ENCODE measurements around the gene PIP5K1B.

The PIP5K1B gene

DNA sequence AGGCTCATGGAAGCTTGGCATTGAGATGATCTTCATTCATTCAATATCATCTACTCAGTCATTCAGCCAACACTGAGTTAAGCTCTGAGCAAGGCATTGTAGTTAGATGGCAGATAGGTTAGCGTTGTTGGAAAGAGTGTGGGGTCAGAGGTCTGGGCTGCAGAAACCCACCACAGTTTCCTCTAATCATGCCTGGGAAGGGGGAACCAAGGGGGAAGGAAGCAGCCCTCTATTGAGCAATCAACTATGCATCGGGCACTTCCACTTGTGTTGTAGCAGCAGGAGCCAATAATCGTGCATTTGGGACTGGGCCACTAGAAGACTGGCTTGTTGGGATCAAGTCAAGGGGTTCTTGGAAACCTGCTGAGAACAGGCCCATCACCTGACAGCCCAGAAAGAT is 139.1 kb downstream of the PIP5K1B start:
- Histone ChIP-seq H3K4me3 (ENCODE audit: low read depth in 1 of 2, low read length in 2 of 2) (peak overlapping the region in 1 of 2 donors; percentile 17), H3K36me3 (ENCODE audit: control insufficient read depth in 1 of 2, insufficient read depth in 2 of 2, low read length in 2 of 2) (no peaks in the 10 kb centered on the region), H3K9me3 (ENCODE audit: control insufficient read depth in 1 of 2, low read length in 2 of 2) (no peaks in the 10 kb centered on the region), H3K4me1 (ENCODE audit: control insufficient read depth in 1 of 2, insufficient read depth in 2 of 2, low read length in 2 of 2) (peaks cover 0 to 4% of the 10 kb centered on the region in 2 donors), H3K27me3 (ENCODE audit: low read depth, low read length) (no peaks in the 10 kb centered on the region), H3K27ac (ENCODE audit: low read length) (no peak overlapping the region)

- Histone ChIP-seq H3K36me3 (ENCODE audit: control insufficient read depth in 1 of 2, insufficient read depth in 2 of 2, low read length in 2 of 2) (no peaks in the 10 kb centered on the region), H3K9me3 (ENCODE audit: control insufficient read depth in 1 of 2, low read length in 2 of 2) (no peaks in the 10 kb centered on the region), H3K27me3 (ENCODE audit: low read depth, low read length) (no peaks in the 10 kb centered on the region), H3K27ac (ENCODE audit: low read length) (no peak overlapping the region), H3K4me3 (ENCODE audit: low read depth in 1 of 2, low read length in 2 of 2) (peak overlapping the region in 1 of 2 donors; percentile 17), H3K4me1 (ENCODE audit: control insufficient read depth in 1 of 2, insufficient read depth in 2 of 2, low read length in 2 of 2) (peaks cover 0 to 4% of the 10 kb centered on the region in 2 donors)
These were observed 139.9 kb downstream of the PIP5K1B start for GRCh38 chr9:68844631-68845612.

- no peaks in the 10 kb centered on the region for H3K4me1 ChIP-seq (ENCODE audit: control insufficient read depth in 1 of 2, insufficient read depth in 2 of 2, low read length in 2 of 2)
- no peak overlapping the region for H3K4me3 ChIP-seq (ENCODE audit: low read depth in 1 of 2, low read length in 2 of 2)
- H3K27me3 ChIP-seq (ENCODE audit: low read depth, low read length), result no peaks in the 10 kb centered on the region
- H3K9me3 ChIP-seq (ENCODE audit: control insufficient read depth in 1 of 2, low read length in 2 of 2), result no peaks in the 10 kb centered on the region
- no peak overlapping the region for H3K27ac ChIP-seq (ENCODE audit: low read length)
- H3K36me3 ChIP-seq (ENCODE audit: control insufficient read depth in 1 of 2, insufficient read depth in 2 of 2, low read length in 2 of 2), result no peaks in the 10 kb centered on the region
These were observed 142.7 kb downstream of the PIP5K1B start for GRCh38 chr9:68847765-68848164.

DNA sequence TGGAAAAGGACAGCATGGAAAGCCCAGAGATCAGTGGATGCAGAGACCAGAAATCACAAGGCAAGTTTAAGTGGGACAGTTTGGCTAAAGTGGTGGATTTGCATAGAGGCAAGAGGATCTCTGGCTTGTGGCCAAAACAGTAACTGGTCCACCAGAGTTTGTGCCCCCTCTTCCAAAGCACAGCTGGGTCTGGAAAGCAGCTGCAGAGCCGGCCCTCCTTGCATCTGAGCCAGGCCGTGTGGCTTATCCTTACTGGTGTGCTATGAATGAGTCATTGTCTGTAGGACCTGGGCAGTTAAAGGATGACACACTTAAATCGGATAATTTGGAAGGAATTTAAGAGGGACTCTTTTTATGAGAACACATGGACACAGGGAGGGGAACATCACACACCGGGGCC is 146.6 kb downstream of the PIP5K1B start:
- H3K27ac ChIP-seq (ENCODE audit: low read length), result no peak overlapping the region
- H3K27me3 ChIP-seq (ENCODE audit: low read depth, low read length), result no peaks in the 10 kb centered on the region
- H3K36me3 ChIP-seq (ENCODE audit: control insufficient read depth in 1 of 2, insufficient read depth in 2 of 2, low read length in 2 of 2), result no peaks in the 10 kb centered on the region
- no peak overlapping the region for H3K4me3 ChIP-seq (ENCODE audit: low read depth in 1 of 2, low read length in 2 of 2)
- H3K4me1 ChIP-seq (ENCODE audit: control insufficient read depth in 1 of 2, insufficient read depth in 2 of 2, low read length in 2 of 2), result no peaks in the 10 kb centered on the region
- H3K9me3 ChIP-seq (ENCODE audit: control insufficient read depth in 1 of 2, low read length in 2 of 2), result no peaks in the 10 kb centered on the region

DNA sequence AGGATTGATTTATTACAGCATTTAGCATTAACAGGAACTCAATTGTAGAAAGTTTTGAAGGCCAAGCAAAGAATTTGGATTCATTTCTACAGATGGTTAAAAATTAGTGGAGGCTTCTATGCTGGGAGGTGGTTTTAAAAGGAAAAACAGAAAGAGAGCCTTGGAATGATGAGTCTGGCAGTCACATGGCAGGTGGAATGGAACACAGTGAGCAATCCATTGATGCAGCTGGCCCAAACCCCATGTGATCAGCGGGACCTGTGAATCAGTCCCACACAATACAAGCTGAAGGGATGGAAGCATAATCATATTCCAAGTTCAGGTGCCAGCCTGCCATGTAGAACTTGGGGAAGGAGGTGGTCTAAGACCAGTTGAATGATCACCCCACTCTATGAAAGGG is 147.9 kb downstream of the PIP5K1B start:
- Histone ChIP-seq H3K4me3 (ENCODE audit: low read depth in 1 of 2, low read length in 2 of 2) (no peak overlapping the region), H3K36me3 (ENCODE audit: control insufficient read depth in 1 of 2, insufficient read depth in 2 of 2, low read length in 2 of 2) (no peaks in the 10 kb centered on the region), H3K27ac (ENCODE audit: low read length) (no peak overlapping the region), H3K9me3 (ENCODE audit: control insufficient read depth in 1 of 2, low read length in 2 of 2) (no peaks in the 10 kb centered on the region), H3K4me1 (ENCODE audit: control insufficient read depth in 1 of 2, insufficient read depth in 2 of 2, low read length in 2 of 2) (no peaks in the 10 kb centered on the region), H3K27me3 (ENCODE audit: low read depth, low read length) (no peaks in the 10 kb centered on the region)

- H3K9me3 ChIP-seq (ENCODE audit: control insufficient read depth in 1 of 2, low read length in 2 of 2), result no peaks in the 10 kb centered on the region
- H3K27ac ChIP-seq (ENCODE audit: low read length), result no peak overlapping the region
- H3K4me1 ChIP-seq (ENCODE audit: control insufficient read depth in 1 of 2, insufficient read depth in 2 of 2, low read length in 2 of 2), result no peaks in the 10 kb centered on the region
- H3K36me3 ChIP-seq (ENCODE audit: control insufficient read depth in 1 of 2, insufficient read depth in 2 of 2, low read length in 2 of 2), result no peaks in the 10 kb centered on the region
- no peaks in the 10 kb centered on the region for H3K27me3 ChIP-seq (ENCODE audit: low read depth, low read length)
- H3K4me3 ChIP-seq (ENCODE audit: low read depth in 1 of 2, low read length in 2 of 2), result no peak overlapping the region
These were observed 154.3 kb downstream of the PIP5K1B start for GRCh38 chr9:68859347-68859746.

DNA sequence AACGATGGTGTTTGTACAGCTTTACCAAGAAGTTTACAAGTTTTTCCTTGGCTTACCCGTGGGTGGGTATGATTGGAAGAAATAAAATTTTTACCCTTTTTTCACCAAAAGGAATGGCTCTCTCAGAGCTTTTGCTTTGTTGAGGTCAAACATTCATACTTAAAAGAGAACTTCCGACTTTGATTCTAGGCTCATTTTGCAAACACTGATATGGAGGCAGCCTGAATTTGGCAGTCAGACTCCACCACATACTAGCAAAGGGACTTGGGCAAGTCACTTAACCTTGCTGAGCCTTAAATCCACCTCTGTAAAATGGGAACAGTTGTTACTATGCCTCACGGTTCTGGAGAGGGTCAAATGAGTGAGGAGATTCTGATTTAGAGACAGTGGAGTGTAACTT is 155.4 kb downstream of the PIP5K1B start:
- Histone ChIP-seq H3K4me3 (ENCODE audit: low read depth in 1 of 2, low read length in 2 of 2) (no peak overlapping the region), H3K27ac (ENCODE audit: low read length) (no peak overlapping the region), H3K9me3 (ENCODE audit: control insufficient read depth in 1 of 2, low read length in 2 of 2) (no peaks in the 10 kb centered on the region), H3K27me3 (ENCODE audit: low read depth, low read length) (no peaks in the 10 kb centered on the region), H3K4me1 (ENCODE audit: control insufficient read depth in 1 of 2, insufficient read depth in 2 of 2, low read length in 2 of 2) (no peaks in the 10 kb centered on the region), H3K36me3 (ENCODE audit: control insufficient read depth in 1 of 2, insufficient read depth in 2 of 2, low read length in 2 of 2) (no peaks in the 10 kb centered on the region)

GRCh38 chr9:68861436-68861835 is 156.4 kb downstream of the PIP5K1B start:
- Histone ChIP-seq H3K27me3 (ENCODE audit: low read depth, low read length) (no peaks in the 10 kb centered on the region), H3K4me1 (ENCODE audit: control insufficient read depth in 1 of 2, insufficient read depth in 2 of 2, low read length in 2 of 2) (no peaks in the 10 kb centered on the region), H3K36me3 (ENCODE audit: control insufficient read depth in 1 of 2, insufficient read depth in 2 of 2, low read length in 2 of 2) (no peaks in the 10 kb centered on the region), H3K4me3 (ENCODE audit: low read depth in 1 of 2, low read length in 2 of 2) (no peak overlapping the region), H3K27ac (ENCODE audit: low read length) (no peak overlapping the region), H3K9me3 (ENCODE audit: control insufficient read depth in 1 of 2, low read length in 2 of 2) (no peaks in the 10 kb centered on the region)

- Histone ChIP-seq H3K4me3 (ENCODE audit: low read depth in 1 of 2, low read length in 2 of 2) (no peak overlapping the region), H3K27ac (ENCODE audit: low read length) (no peak overlapping the region), H3K4me1 (ENCODE audit: control insufficient read depth in 1 of 2, insufficient read depth in 2 of 2, low read length in 2 of 2) (no peaks in the 10 kb centered on the region), H3K27me3 (ENCODE audit: low read depth, low read length) (no peaks in the 10 kb centered on the region), H3K36me3 (ENCODE audit: control insufficient read depth in 1 of 2, insufficient read depth in 2 of 2, low read length in 2 of 2) (no peaks in the 10 kb centered on the region), H3K9me3 (ENCODE audit: control insufficient read depth in 1 of 2, low read length in 2 of 2) (no peaks in the 10 kb centered on the region)
These were observed 162.0 kb downstream of the PIP5K1B start for GRCh38 chr9:68867066-68867465.

DNA sequence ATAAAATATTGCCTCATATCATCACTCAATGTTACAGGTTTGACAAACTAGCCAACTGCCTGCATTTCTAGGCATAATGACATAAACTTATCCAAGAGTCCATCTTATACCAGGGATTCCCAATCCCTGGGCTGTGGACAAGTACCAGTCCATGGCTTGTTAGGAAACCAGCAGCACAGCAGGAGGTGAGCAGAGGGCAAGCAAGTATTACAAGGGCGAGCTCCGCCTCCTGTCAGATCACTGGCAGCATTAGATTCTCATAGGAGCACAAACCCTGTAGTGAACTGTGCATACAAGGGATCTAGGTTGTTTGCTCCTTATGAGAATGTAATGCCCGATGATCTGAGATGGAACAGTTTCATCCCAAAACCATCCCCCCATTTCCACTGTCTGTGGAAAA is 164.0 kb downstream of the PIP5K1B start:
- no peaks in the 10 kb centered on the region for H3K9me3 ChIP-seq (ENCODE audit: control insufficient read depth in 1 of 2, low read length in 2 of 2)
- no peaks in the 10 kb centered on the region for H3K4me1 ChIP-seq (ENCODE audit: control insufficient read depth in 1 of 2, insufficient read depth in 2 of 2, low read length in 2 of 2)
- H3K27ac ChIP-seq (ENCODE audit: low read length), result no peak overlapping the region
- no peaks in the 10 kb centered on the region for H3K27me3 ChIP-seq (ENCODE audit: low read depth, low read length)
- no peaks in the 10 kb centered on the region for H3K36me3 ChIP-seq (ENCODE audit: control insufficient read depth in 1 of 2, insufficient read depth in 2 of 2, low read length in 2 of 2)
- H3K4me3 ChIP-seq (ENCODE audit: low read depth in 1 of 2, low read length in 2 of 2), result no peak overlapping the region

DNA sequence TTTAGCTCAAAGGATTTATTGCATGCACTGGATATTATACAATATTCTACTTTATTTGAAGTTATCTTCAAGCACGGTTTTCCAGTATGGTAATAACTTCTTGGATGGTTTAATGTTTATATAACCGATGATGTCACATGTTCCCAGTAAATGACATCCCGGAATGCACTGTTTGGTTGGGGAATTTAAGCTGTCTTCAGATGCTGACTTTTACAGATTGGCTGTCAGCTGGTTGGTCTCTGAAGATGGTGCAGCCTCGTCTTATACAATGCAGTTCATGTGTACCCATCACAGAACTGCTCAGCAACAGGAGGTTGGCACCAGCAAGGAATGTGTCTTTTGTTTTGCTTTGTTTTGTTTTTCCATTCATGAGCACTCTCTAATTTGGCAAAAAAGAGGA is 165.0 kb downstream of the PIP5K1B start:
- no peaks in the 10 kb centered on the region for H3K27me3 ChIP-seq (ENCODE audit: low read depth, low read length)
- no peak overlapping the region for H3K27ac ChIP-seq (ENCODE audit: low read length)
- H3K4me3 ChIP-seq (ENCODE audit: low read depth in 1 of 2, low read length in 2 of 2), result no peak overlapping the region
- H3K36me3 ChIP-seq (ENCODE audit: control insufficient read depth in 1 of 2, insufficient read depth in 2 of 2, low read length in 2 of 2), result no peaks in the 10 kb centered on the region
- H3K9me3 ChIP-seq (ENCODE audit: control insufficient read depth in 1 of 2, low read length in 2 of 2), result no peaks in the 10 kb centered on the region
- H3K4me1 ChIP-seq (ENCODE audit: control insufficient read depth in 1 of 2, insufficient read depth in 2 of 2, low read length in 2 of 2), result no peaks in the 10 kb centered on the region

- Histone ChIP-seq H3K4me1 (ENCODE audit: control insufficient read depth in 1 of 2, insufficient read depth in 2 of 2, low read length in 2 of 2) (no peaks in the 10 kb centered on the region), H3K4me3 (ENCODE audit: low read depth in 1 of 2, low read length in 2 of 2) (no peak overlapping the region), H3K9me3 (ENCODE audit: control insufficient read depth in 1 of 2, low read length in 2 of 2) (no peaks in the 10 kb centered on the region), H3K36me3 (ENCODE audit: control insufficient read depth in 1 of 2, insufficient read depth in 2 of 2, low read length in 2 of 2) (no peaks in the 10 kb centered on the region), H3K27me3 (ENCODE audit: low read depth, low read length) (no peaks in the 10 kb centered on the region), H3K27ac (ENCODE audit: low read length) (no peak overlapping the region)
These were observed 166.2 kb downstream of the PIP5K1B start for GRCh38 chr9:68871236-68871635.
